KMS-11 (cell line): Measurements from ENCODE around the gene ATP2A2.
"Not testable (repeated sequence)": the region's sequence is repeated elsewhere in the genome, so short reads cannot be mapped to it uniquely, and the experiment has no call there.

Experiments
- H2AFZ ChIP-seq: fragments of 200-600 bp; sonication (generic); 2 replicates; pipeline ENCODE4 v1.6.1; 2016; ENCODE audit warnings: antibody characterized with exemption, mixed run types, low read depth
- H3K27ac ChIP-seq: fragments of 200-600 bp; sonication (generic); 2 replicates; pipeline ENCODE4 v1.6.1; 2016; ENCODE audit warnings: mild to moderate bottlenecking, mixed run types
- H3K27me3 ChIP-seq: fragments of 200-600 bp; sonication (generic); 2 replicates; pipeline ENCODE4 v1.6.1; 2017; ENCODE audit warnings: mild to moderate bottlenecking, low read depth, mixed run types, moderate library complexity; ENCODE audit not compliant: insufficient read depth
- H3K36me3 ChIP-seq: fragments of 200-600 bp; sonication (generic); 2 replicates; pipeline ENCODE4 v1.6.1; 2017; ENCODE audit warnings: mild to moderate bottlenecking, mixed run types; ENCODE audit not compliant: insufficient read depth
- H3K4me1 ChIP-seq: fragments of 200-600 bp; sonication (generic); 2 replicates; pipeline ENCODE4 v1.6.1; 2016; ENCODE audit warnings: mild to moderate bottlenecking, low read depth, mixed run types; ENCODE audit not compliant: poor library complexity, severe bottlenecking
- H3K4me2 ChIP-seq: fragments of 200-600 bp; sonication (generic); 2 replicates; pipeline ENCODE4 v1.7.0; 2016; ENCODE audit warnings: mild to moderate bottlenecking, mixed run types
- H3K4me3 ChIP-seq: fragments of 200-600 bp; sonication (generic); IDR thresholded peaks from 2 replicates; pipeline ENCODE4 v1.6.1; 2017; ENCODE audit warnings: low read depth, low read length, mixed read lengths; ENCODE audit not compliant: insufficient read depth
- H3K79me2 ChIP-seq: fragments of 200-600 bp; sonication (generic); 2 replicates; pipeline ENCODE4 v1.6.1; 2016; ENCODE audit warnings: low read depth, mixed run types; ENCODE audit not compliant: insufficient read depth
- H3K9ac ChIP-seq: fragments of 200-600 bp; sonication (generic); 2 replicates; pipeline ENCODE4 v1.6.1; 2016; ENCODE audit warnings: mild to moderate bottlenecking, mixed run types
- H4K20me1 ChIP-seq: fragments of 200-600 bp; sonication (generic); 2 replicates; pipeline ENCODE4 v1.6.1; 2016; ENCODE audit warnings: mild to moderate bottlenecking, mixed run types; ENCODE audit not compliant: insufficient read depth
- TF ChIP-seq, protein P1 (sequence below): fragments of 200-600 bp; sonication (generic); conservative IDR thresholded peaks from 2 replicates; pipeline ENCODE4 v1.6.1; 2017; ENCODE audit warnings: low read depth, mild to moderate bottlenecking, antibody characterized with exemption, low read length, moderate library complexity, mixed read lengths

ATP2A2 gene

GRCh38 chr12:110254971-110255540 lies 26.0 kb upstream of the ATP2A2 start:
- Histone ChIP-seq H3K79me2 (no peaks in the 10 kb centered on the region), H3K27ac (no peak overlapping the region), H3K27me3 (no peaks in the 10 kb centered on the region), H3K4me3 (no peak overlapping the region), H3K9ac (no peak overlapping the region), H3K4me1 (no peaks in the 10 kb centered on the region), H2AFZ (no peak overlapping the region), H3K4me2 (no peak overlapping the region), H3K36me3 (no peaks in the 10 kb centered on the region), H4K20me1 (no peaks in the 10 kb centered on the region)
- TF ChIP-seq, protein P1, sequence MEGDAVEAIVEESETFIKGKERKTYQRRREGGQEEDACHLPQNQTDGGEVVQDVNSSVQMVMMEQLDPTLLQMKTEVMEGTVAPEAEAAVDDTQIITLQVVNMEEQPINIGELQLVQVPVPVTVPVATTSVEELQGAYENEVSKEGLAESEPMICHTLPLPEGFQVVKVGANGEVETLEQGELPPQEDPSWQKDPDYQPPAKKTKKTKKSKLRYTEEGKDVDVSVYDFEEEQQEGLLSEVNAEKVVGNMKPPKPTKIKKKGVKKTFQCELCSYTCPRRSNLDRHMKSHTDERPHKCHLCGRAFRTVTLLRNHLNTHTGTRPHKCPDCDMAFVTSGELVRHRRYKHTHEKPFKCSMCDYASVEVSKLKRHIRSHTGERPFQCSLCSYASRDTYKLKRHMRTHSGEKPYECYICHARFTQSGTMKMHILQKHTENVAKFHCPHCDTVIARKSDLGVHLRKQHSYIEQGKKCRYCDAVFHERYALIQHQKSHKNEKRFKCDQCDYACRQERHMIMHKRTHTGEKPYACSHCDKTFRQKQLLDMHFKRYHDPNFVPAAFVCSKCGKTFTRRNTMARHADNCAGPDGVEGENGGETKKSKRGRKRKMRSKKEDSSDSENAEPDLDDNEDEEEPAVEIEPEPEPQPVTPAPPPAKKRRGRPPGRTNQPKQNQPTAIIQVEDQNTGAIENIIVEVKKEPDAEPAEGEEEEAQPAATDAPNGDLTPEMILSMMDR: no peak

- not testable (repeated sequence) for H3K4me1 ChIP-seq, H3K36me3 ChIP-seq, H3K27ac ChIP-seq, H3K4me2 ChIP-seq, H2AFZ ChIP-seq, H3K27me3 ChIP-seq, H3K79me2 ChIP-seq, H3K4me3 ChIP-seq, H3K9ac ChIP-seq, H4K20me1 ChIP-seq
These were observed 25.1 kb upstream of the ATP2A2 start for GRCh38 chr12:110255890-110256456.

DNA sequence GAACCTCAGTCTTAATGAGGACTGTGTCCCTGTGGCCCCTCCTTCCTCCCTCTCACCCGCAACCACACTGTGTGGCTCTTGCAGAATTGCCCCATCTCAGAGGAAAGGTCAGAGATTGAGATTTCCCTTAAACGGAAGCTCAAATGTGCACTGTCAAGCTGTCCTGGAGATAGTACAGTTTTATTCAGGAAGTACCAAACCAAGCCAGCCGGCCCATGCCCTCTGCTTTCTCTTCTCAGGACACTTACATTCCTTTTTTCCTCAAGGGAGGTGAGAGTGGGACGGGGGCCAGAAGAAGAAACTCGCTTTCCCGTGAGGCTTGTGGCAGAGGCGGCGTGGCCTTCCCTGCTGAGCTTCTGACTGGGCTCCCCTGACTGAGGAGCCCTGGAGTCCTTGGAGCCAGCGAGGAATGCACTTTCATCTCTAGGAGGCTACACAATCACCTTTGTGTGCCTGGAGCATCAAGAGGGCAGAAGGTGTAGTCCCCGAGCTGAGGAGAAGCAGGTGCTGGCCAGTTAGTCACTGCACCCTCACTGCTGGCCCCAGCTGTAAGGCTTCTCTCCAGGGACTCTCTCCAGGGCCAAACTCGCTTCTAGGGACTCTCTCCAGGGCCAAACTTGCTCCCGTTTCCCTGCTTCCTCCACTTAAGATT lies 24.1 kb upstream of the ATP2A2 start:
- Histone ChIP-seq H3K36me3 (no peaks in the 10 kb centered on the region), H4K20me1 (no peaks in the 10 kb centered on the region), H3K79me2 (no peaks in the 10 kb centered on the region), H3K4me1 (no peaks in the 10 kb centered on the region), H3K27me3 (no peaks in the 10 kb centered on the region), H3K27ac (no peak overlapping the region), H3K9ac (no peak overlapping the region), H3K4me3 (no peak overlapping the region), H3K4me2 (no peak overlapping the region), H2AFZ (no peak overlapping the region)
- TF ChIP-seq, protein P1: no peak

- no peaks in the 10 kb centered on the region for H3K36me3 ChIP-seq
- no peaks in the 10 kb centered on the region for H3K4me1 ChIP-seq
- H3K4me3 ChIP-seq: no peak overlapping the region
- H3K4me2 ChIP-seq: no peak overlapping the region
- TF ChIP-seq, protein P1: no peak
- no peak overlapping the region for H3K9ac ChIP-seq
- no peaks in the 10 kb centered on the region for H4K20me1 ChIP-seq
- H3K79me2 ChIP-seq: no peaks in the 10 kb centered on the region
- no peak overlapping the region for H3K27ac ChIP-seq
- no peak overlapping the region for H2AFZ ChIP-seq
- no peaks in the 10 kb centered on the region for H3K27me3 ChIP-seq
These were observed 22.6 kb upstream of the ATP2A2 start for GRCh38 chr12:110258466-110258865.
